HepG2 (cell line): ENCODE measurements around the gene CST2. TPM values are rescaled to one million over a fixed set of nuclear protein-coding genes. Genes with fewer than 3 reads are reported as not detected.
A peak's percentile ranks its signal among the peaks of the same experiment; 100 is the strongest.
"Not testable (repeated sequence)": the region's sequence is repeated elsewhere in the genome, so short reads cannot be mapped to it uniquely, and the experiment has no call there.

Experiments
- ATAC-seq: fragments of 200-7000 bp; cut with Tn5 transposase; 3 replicates; pipeline ENCODE4 v1.9.1; 2020; ENCODE audit warnings: mild to moderate bottlenecking, moderate library complexity
- BruUV-seq: library from RNA; stranded (reverse); fragments of 400-500 nt; replicated peaks from 2 replicates; lab custom pipeline; 2021; lab: Mats Ljungman, UMichigan
- CTCF ChIA-PET: fragments of 300-600 bp; formaldehyde crosslinking; extraction: SDS; loops from one replicate; lab custom pipeline; 2021; ENCODE audit warnings: low total read pairs, inconsistent platforms, low intra/inter-chr PET ratio; lab: Yijun Ruan, JAX
- POLR2A ChIA-PET: fragments of 350-600 bp; sonication (Branson Sonifier 250); formaldehyde crosslinking; loops from one replicate; lab custom pipeline; 2020; ENCODE audit warnings: antibody characterized with exemption, inconsistent platforms; lab: Yijun Ruan, JAX
- DNase-seq: peaks from one replicate; pipeline ENCODE4 v3.0.0-alpha.2; 2015; ENCODE audit warnings: low spot score
- FAIRE-seq: peaks from 3 replicates; lab custom pipeline; 2011; peaks lifted over from hg19 to GRCh38; lab: Jason Lieb, UNC
- H2AFZ ChIP-seq: one replicate; pipeline ENCODE4 v1.6.1; 2011; ENCODE audit warnings: low read length, inconsistent platforms
- H3K27ac ChIP-seq: fragments of 300-600 bp; 3 replicates; pipeline ENCODE4 v1.8.0; 2011; ENCODE audit warnings: mixed run types, mild to moderate bottlenecking, mixed read lengths, low read length, inconsistent platforms; ENCODE audit not compliant: insufficient read depth; ENCODE audit errors: extremely low read length
- H3K27me3 ChIP-seq, 2 experiments: fragments of 200-600 bp in 1 of 2; 2 replicates in 1 of 2; 3 replicates in 1 of 2; pipeline versions ENCODE4 v1.6.0 to v1.8.0; 2011; ENCODE audit warnings: low read length in 2 of 2, mild to moderate bottlenecking in 2 of 2, moderate library complexity in 2 of 2, inconsistent platforms in 1 of 2; ENCODE audit not compliant: insufficient read depth in 2 of 2, control insufficient read depth in 1 of 2
- H3K36me3 ChIP-seq, 2 experiments: fragments of 200-600 bp in 1 of 2; replicated peaks in 1 of 2; 2 replicates in 1 of 2; 3 replicates in 1 of 2; pipeline versions ENCODE4 v1.5.1 to v1.8.0; 2011; ENCODE audit warnings: low read length in 2 of 2, inconsistent platforms in 1 of 2; ENCODE audit not compliant: insufficient read depth in 2 of 2, control insufficient read depth in 1 of 2
- H3K4me1 ChIP-seq: 2 replicates; pipeline ENCODE4 v1.5.1; 2012; ENCODE audit warnings: low read length, inconsistent platforms; ENCODE audit not compliant: insufficient read depth
- H3K4me2 ChIP-seq: 2 replicates; pipeline ENCODE4 v1.6.0; 2011; ENCODE audit warnings: low read depth, low read length, inconsistent platforms
- H3K4me3 ChIP-seq, 3 experiments: fragments of 200-600 bp in 1 of 3; sonication (generic), shearing (Covaris generic) in 1 of 3; replicated peaks in 1 of 3; 2 replicates each; pipeline ENCODE4 v1.5.1; 2011 to 2016; ENCODE audit warnings: low read length in 3 of 3, inconsistent platforms in 2 of 3, low read depth in 2 of 3, mild to moderate bottlenecking in 2 of 3, control low read depth in 1 of 3, mixed read lengths in 1 of 3; ENCODE audit not compliant: insufficient read depth in 1 of 3
- H3K79me2 ChIP-seq: one replicate; pipeline ENCODE4 v1.6.1; 2011; ENCODE audit warnings: low read length, inconsistent platforms; ENCODE audit not compliant: insufficient read depth
- H3K9ac ChIP-seq: 2 replicates; pipeline ENCODE4 v1.6.0; 2011; ENCODE audit warnings: mild to moderate bottlenecking, low read depth, low read length, inconsistent platforms; ENCODE audit not compliant: insufficient read depth
- H3K9me3 ChIP-seq: 2 replicates; pipeline ENCODE4 v1.5.1; 2012; ENCODE audit warnings: mild to moderate bottlenecking, low read length
- H4K20me1 ChIP-seq: 2 replicates; pipeline ENCODE4 v1.6.0; 2011; ENCODE audit warnings: inconsistent platforms, mild to moderate bottlenecking, low read length, moderate library complexity; ENCODE audit not compliant: insufficient read depth
- MAFF ChIP-seq: IDR thresholded peaks from 2 replicates; pipeline ENCODE4 v1.6.1; 2011; ENCODE audit warnings: low read depth, low read length, improper control_type of control experiment
- MAFK ChIP-seq, 2 experiments: IDR thresholded peaks in 1 of 2; conservative IDR thresholded peaks in 1 of 2; 2 replicates each; pipeline ENCODE4 v1.6.1; 2011; ENCODE audit warnings: improper control_type of control experiment in 2 of 2, low read length in 2 of 2
- WGBS: methylation state at CpG from one replicate; pipeline ENCODE4 v1.1.6; 2017; ENCODE audit warnings: low lambda C conversion rate; 5-methylcytosine and 5-hydroxymethylcytosine counted together
- in situ Hi-C: cut with HindIII; loops from 2 replicates; pipeline ENCODE4 v1.10.0; 2017; ENCODE audit warnings: low pct_unique_long_range_greater_than_20kb; ENCODE audit not compliant: extremely low pct_ligation_motif_present
- intact Hi-C: fragments of 100-400 bp; cut with micrococcal nuclease; formaldehyde crosslinking; loops from one replicate; pipeline ENCODE4 v1.10.0; 2022; ENCODE audit not compliant: unreplicated experiment
- polyA plus RNA-seq, 8 experiments: library from polyadenylated mRNA; depleted of rRNA in 3 of 8; stranded (reverse) in 7 of 8; unstranded in 1 of 8; fragments of >200 nt; fragmentation: Illumina TruSeq in 4 of 8; extraction: Trizol in 4 of 8; gene quantifications; 2 replicates each; pipeline versions ENCODE4 v1.2.1 to v1.2.3, GENCODE V29; 2011 to 2016; ENCODE audit warnings: low read depth in 4 of 8, missing spikeins in 1 of 8, mixed read lengths in 1 of 8; ENCODE audit not compliant: insufficient read depth in 1 of 8
- total RNA-seq, 5 experiments: library from RNA; depleted of rRNA; stranded (reverse); fragments of >200 nt; fragmentation: Illumina TruSeq; extraction: Trizol; gene quantifications; 2 replicates each; pipeline ENCODE4 v1.2.3, GENCODE V29; 2016; ENCODE audit warnings: low read depth in 1 of 5

Gene CST2
- total and polyA plus RNA-seq, 2 of the 13 experiments (the other 11 are each of a cell fraction or from before 2014, with no cell fraction given): not detected

DNA sequence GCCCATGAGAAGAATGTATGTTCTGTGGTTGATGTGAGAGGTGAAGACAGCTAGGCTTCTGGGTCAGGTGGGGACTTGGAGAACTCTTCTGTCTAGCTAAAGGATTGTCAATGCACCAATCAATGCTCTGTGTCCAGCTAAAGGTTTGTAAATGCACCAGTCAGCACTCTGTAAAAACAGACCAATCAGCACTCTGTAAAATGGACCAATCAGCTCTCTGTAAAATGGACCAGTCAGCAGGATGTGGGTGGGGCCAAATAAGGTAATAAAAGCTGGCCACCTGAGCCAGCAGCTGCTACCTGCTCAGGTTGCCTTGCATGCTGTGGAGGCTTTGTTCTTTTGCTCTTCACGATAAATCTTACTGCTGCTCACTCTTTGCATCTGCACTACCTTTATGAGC is 15.0 kb downstream of the CST2 start:
- H3K79me2 ChIP-seq, H2AFZ ChIP-seq, H3K9ac ChIP-seq, H3K4me1 ChIP-seq, FAIRE-seq, CTCF ChIA-PET, H3K4me2 ChIP-seq, POLR2A ChIA-PET, H4K20me1 ChIP-seq, H3K36me3 ChIP-seq, H3K27me3 ChIP-seq, H3K9me3 ChIP-seq, H3K4me3 ChIP-seq, DNase-seq, in situ Hi-C loops, H3K27ac ChIP-seq, ATAC-seq, BruUV-seq, intact Hi-C loops: not testable (repeated sequence)
- TF ChIP-seq MAFF (peak; percentile 57; the same call in 1 of the 2 replicates), MAFK (conservative IDR thresholded peaks at IDR 0.05 in 1 of 2, IDR thresholded peaks at IDR 0.05 in 1 of 2; ENCODE audit: low read length in 2 of 2) (peak; percentile 26 to 45; a peak in 2 of 4 replicates)
- 42% methylated on average over 1 of the region's 1 CpG for WGBS

DNA sequence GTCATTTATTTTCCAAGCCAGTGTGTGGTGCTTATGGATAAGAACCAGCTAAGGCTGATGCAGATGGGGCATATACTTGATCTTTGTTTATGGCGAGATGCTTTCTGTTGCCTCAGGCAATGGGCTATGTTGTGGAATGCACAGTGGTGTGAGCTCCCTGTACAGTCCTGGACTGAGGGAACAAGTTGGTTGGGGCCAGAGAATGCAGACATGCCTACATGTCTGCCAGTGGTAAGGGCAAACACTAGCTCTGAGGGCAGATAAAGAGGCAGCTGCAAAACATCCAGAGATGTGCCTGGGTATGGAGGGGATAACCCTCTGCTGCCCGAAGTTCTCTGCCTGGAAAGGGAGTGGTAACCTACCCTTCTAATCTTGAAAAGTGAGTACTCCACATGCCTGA is 16.2 kb downstream of the CST2 start:
- H3K9me3 ChIP-seq, H3K9ac ChIP-seq, H4K20me1 ChIP-seq, H3K4me1 ChIP-seq, POLR2A ChIA-PET, DNase-seq, H3K79me2 ChIP-seq, H2AFZ ChIP-seq, CTCF ChIA-PET, BruUV-seq, H3K4me2 ChIP-seq, H3K4me3 ChIP-seq, H3K27me3 ChIP-seq, FAIRE-seq, in situ Hi-C loops, H3K36me3 ChIP-seq, H3K27ac ChIP-seq, intact Hi-C loops, ATAC-seq: not testable (repeated sequence)
- WGBS: 3% methylated on average over 2 of the region's 2 CpGs
